HG03097 (cell line): ENCODE results near the gene ATP5MC3.
"Not testable (repeated sequence)": the region's sequence is repeated elsewhere in the genome, so short reads cannot be mapped to it uniquely, and the experiment has no call there.

Source experiments
- ATAC-seq: cut with Tn5 transposase; IDR thresholded peaks from one replicate; pipeline ENCODE4 v1.9.1; 2021; ENCODE audit not compliant: unreplicated experiment, low FRiP score

The ATP5MC3 gene

DNA sequence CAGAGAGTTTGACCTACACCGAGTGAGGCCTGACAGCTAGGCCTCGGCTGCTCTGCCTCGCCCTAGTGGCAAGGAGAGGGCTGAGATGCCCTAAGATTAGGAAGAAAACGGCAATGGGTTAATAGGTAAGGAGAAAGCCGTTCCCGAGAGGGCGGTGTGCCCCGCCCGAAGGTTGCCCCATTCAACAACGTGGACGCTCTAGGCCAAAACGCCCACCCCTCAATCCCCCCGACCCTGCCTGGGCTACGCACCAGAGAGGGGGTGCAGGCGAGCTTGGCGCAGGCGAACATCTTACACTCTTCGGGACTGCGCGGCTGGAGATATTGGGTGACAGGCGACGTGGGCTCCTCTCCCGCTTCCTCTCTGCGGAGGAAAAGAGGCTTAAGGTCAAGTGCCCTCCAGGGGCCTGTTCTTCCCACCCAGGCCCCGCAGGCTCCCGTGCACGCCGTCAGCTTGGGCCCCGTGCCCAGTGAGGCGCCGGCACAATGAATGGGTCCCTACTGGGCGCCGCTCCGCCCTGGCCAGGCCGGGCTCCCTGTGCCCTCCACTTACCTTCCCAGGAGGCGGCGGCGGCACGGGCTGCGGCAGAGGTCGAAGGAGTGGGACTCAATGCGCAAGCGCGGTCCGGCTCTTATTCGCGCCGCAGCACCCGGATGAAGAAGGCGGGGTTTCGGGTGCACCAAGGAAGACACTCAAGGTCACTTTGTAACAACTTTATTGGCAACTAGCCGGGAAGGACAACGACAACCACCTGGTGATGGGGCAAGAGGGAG, at the start of gene ATP5MC3:
Gene ATP5MC3, minus strand, starts transcription at position 607 of the 773 bp plus-strand sequence. Its CDS starts 317 bp downstream, at position 290.
- ATAC-seq = peak; percentile 88

DNA sequence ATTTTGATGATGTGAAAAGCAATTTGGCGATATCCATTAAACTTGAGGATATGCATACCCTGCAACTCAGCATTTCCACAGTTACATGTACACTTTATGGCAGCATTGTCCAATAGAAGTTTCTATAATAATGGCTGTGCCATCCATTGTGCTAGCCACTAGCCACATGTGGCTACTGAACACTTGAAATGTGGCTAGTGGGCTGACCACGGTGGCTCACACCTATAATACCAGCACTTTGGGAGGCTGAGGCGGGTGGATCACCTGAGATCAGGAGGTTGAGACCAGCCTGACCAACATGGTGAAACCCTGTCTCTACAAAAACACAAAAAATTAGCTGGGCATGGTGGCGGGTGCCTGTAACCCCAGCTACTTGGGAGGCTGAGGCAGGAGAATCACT, 47.1 kb upstream of the ATP5MC3 start:
- ATAC-seq = not testable (repeated sequence)

DNA sequence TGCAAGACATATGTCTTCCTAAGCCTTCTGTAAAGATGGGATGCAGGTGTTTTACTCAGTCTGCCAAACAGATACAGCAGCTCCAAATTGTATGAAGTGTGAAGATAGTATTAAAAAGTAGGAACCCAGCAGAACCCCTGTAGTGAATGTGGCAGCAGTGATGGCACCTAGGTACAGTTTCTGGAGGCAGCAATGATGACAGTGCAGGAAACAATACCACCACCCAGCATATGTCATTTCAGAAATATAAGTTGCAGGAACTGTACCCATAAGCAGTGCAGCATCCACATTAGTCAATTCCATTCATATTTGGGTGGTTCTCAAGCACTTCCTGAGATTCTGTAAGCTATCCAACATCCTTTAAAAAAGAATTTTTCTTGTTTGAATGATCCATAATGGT, 46.7 kb upstream of the ATP5MC3 start:
- no peak for ATAC-seq

DNA sequence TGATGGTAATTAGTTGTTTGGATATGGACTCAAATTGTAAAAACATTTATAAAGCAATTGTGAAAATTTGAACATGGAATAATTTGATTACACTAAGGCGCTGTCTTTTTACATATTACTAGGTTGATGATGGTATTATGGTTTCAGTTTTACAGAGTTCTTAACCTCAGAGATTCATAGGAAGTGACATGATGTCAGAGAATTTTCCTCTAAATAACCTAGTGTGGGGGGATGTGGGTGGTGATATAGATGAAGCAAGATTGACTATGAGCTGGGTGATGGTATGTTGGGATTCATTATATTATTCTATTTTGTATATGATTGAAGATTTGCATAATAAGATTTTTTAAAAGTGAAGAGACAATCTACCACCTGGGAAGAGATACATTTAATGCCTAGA, 45.9 kb upstream of the ATP5MC3 start:
- ATAC-seq = no peak

DNA sequence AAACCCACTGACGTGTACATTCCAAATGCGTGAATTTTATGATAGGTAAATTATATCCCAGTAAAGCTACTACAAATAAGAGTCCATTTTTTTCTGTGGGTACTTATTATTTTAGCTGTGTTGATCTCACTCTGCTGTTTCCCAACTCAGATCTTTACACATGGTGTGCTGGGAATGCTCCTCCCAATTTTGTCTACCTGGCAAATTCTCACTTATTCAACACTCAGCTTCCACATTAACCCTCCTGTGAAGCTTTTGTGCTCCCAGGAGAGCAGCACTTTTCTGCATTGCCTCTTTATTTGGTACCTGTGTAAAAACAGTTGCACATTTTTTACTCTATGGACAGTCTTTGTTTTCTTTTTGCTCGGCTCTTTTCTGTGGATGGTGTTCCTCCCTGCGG, 38.6 kb upstream of the ATP5MC3 start:
- no peak for ATAC-seq

DNA sequence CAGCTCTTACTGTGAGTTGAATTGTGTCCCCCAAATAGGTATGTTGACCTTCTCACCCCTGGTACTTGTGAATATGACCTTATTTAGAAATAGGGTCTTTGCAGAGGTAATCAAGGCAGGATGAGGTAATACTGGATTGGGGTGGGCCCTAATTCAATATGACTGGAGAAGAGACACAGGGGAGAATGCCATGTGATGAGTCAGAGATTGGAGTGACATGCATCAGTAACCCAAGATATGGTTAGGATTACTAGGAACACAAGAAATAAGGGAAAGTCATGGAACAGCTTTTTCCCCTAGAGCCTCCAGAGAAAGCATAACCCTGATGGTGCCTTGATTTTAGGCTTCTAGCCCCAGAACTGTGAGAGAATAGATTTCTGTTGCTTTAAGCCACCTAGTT, 37.0 kb upstream of the ATP5MC3 start:
- no peak for ATAC-seq

DNA sequence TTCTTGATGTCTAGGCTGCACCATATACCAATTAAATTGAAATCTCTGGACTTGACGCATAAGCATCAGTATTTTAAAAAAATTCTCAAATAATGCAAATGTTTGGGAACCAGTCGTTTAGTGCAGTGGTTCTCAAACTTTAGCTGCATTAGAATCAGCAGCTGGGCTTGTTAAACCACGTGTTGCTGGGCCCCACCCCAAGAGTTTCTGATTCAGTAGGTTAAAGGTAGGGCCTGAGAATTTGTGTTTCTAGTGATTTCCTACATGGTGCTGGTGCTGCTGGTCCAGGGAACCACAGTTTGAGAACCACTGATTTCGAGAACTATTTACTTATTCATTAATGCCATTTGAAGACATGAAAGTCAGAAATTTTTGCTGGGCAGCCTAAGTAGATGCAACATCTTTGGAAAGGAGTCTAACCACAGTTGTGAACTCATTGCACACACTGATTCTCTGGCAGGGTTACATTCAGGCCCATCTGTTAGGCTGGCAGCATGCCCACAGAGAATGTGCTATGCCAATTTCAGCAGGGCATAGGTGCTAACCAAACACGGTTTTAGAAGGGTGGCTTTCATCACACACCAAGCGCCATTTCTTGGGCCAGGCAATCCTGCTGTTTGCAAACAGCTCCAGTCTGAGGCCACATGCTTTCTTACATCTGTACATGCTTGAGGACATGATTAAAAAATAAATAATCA, 26.4 kb upstream of the ATP5MC3 start:
- no peak for ATAC-seq

DNA sequence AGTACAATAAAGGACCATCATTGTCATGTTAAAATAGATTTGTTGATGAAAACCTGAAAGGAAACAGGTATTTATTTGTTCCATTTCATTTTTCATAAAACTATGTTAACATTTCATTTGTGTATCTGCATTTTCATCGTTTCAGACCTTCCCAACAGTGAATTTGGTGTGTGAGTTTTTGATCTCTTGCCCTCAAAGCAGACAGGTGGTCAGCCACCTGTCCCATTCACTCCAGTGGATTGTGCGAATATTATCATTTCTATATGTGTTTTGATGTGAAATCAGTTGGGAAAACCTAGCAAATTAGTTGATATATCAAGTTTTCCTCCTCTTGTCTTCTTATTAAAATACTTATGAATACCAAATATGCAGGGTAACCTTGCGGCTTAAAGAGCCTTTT, 25.4 kb upstream of the ATP5MC3 start:
- ATAC-seq = no peak

DNA sequence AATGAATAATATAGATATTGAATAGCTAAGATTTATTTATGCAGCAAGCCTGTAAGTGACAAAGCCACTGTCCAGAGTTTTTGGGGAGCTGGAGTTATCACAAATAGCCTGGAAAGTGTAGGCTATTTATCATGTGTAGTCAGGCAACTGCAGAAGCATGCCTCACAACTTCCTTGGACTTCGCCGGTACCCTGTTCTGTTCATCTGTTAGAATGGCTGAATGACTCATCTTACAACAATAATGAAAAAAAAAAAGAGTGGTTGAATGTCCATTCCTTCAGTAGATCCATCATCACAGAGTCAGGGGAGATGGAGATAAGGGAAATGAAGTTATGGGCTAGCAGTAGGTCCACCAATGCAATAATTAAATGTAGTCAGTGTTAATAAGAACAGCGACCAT, 24.0 kb upstream of the ATP5MC3 start:
- no peak for ATAC-seq

DNA sequence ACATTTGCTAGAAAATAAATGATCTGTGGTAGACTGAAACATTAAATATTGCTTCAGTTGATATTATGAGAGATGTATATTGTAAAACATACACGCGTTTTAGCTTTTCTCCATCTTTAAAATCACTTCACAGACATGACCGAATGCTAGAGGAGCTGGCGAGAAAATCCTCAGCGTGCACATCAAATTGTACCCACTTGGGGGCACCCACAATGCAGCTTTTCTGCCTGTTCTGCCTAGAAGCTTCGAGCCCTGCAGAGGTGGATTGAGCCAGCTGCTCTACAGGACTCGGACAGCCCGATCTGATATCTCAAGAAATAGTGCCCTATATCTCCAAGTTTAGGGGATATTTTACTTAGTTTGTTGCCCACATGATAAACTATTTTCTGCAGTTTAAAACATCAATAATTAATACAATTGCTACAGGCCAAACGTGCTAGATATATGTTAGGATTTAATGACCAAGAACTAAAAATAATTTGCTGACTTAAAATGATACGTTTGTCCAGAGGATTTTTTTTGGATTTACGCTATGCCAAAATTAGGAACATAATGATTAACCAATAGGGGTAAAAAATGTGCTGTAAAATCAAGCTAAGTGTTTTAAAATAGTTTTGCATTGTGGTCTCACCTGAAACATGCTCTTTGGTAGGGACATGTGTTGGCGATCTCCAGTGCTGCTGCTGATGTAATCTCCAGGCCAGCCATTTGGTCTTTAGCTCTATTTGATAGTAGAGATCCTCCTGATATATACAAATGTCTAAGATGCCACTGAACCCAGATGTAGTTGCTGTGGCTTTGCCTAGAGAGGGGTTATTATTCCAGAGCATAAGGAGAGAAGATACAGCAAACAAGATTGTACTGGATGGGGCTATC, 22.3 kb upstream of the ATP5MC3 start:
- ATAC-seq = no peak

DNA sequence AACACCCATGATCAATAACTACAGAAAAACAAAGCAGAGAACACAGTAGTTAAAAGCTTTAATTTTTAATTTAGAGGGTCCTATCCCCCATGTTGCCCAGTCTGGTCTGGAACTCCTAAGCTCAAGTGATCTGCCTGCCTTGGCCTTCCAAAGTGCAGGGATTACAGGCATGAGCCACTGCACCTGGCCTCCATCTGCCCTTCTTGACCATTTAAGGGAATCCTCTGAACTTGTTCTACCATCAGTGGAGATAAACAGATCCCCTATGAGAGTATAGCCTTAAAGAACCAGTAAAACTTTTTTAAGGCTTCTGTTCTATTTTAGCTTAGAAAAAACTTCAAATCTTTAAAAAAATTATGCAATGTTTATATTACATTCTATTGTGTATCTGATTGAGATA, 13.5 kb upstream of the ATP5MC3 start:
- ATAC-seq = no peak

DNA sequence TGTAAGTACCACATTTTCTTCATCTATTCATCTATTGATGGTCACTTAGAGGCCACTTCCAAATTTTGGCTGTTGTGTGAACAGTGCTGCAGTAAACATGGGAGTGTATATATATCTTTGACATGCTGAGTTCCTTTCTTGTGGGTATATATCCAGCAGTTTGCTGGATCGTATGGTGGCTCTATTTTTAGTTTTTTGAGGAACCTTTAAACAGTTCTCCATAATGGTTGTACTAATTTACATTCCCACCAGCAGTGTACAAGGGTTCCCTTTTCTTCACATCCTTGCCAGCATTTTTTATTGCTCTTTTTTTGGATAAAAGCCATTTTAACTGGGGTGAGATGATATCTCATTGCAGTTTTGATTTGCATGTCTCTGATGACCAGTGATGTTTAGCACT, 7.3 kb upstream of the ATP5MC3 start:
- no peak for ATAC-seq

DNA sequence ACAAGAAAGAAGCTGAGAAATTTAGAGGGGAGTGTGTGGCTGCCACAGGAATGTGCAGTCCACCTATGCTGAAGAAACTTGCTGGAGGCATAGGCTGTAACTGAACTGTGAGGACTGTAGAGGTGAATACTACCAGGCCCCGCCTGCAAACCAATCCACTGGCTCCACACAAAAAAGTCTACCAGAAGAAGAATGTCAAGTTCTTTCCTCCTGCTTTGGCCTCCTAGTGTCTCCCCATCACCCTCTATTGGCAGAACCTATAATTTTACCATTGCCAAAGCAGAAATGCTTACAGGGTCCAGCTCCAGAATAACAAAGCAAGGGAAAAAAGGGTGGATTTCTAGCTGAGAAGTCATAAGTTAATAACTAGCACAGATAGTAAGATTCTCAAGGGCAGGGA, 5.9 kb upstream of the ATP5MC3 start:
- ATAC-seq = peak; percentile 39

DNA sequence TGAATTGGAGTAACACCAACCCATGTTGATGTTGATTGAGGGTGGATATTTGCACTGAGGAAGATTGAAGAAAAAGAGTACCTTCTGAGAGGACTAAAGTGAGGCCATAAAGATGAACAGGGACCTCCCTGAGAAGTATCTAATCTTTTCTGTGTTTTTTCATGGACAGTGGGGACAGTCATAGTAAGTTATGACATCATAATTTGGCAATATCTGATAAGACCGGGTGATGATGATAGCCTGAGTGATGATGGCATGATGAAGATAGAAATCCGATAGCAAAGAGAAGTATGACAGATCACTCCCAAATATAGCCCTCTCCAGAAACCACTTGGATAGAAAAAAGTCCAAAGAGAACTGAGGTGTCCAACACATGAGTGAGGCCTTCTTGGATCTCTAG, 2.2 kb upstream of the ATP5MC3 start:
- no peak for ATAC-seq

DNA sequence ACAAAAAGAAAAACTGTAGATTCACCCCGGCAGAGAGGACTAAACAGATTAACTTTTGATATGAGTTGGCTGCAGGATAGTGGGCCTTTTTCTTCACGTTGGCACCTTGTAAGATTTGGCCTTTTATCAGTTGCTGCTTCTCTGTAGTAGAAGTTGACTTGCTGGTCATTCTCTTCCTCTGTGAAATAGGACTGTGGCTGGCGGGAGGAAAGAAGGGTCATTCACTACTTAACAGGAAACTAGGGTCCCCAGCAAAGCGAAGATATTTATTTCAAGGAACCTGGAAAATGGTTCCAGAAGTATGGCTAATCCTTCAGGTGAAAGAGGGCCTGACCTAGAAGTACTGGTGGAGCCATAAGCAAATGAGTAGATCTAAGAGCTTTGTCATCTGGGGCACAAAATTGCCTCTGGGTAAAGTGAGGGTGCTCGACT, 383 bp upstream of the ATP5MC3 start:
- no peak for ATAC-seq

DNA sequence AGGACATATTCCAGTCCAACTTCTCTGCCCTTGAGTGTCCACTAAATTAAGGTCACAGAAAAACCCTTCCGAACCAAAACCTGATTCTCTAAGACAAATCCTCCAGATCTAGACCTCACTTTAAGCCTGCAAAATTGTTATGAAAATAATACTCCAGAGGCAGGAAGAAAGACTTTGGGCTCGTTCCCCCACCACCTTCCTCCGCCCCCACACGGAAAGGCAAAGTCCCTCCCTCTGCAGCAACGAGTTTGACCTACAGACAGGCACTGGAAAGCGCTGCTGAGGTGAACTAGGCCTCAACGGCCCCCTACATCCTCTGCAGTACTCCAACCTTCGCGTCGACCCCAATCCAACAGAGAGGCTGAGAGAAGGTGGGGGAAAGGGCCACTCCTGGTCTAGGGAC, 808 bp downstream of the ATP5MC3 start:
- peak; percentile 53 for ATAC-seq

DNA sequence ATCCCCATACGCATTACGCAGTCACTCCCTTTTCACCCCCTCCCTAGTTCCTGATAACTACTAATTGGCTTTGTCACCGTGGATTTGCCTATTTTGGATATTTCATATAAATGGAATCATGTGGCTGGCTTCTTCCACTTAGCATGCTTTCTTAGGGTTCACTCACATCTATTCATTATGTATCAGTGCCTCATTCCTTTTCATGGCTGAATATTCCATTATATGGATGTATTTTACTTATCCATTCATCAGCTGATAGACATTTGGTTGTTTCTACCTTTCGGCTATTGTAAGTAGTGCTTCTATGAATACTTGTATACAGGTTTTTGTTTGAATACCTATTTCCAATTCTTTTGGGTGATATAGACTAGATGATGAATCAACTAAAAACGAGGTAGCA, 4.9 kb downstream of the ATP5MC3 start:
- no peak for ATAC-seq

DNA sequence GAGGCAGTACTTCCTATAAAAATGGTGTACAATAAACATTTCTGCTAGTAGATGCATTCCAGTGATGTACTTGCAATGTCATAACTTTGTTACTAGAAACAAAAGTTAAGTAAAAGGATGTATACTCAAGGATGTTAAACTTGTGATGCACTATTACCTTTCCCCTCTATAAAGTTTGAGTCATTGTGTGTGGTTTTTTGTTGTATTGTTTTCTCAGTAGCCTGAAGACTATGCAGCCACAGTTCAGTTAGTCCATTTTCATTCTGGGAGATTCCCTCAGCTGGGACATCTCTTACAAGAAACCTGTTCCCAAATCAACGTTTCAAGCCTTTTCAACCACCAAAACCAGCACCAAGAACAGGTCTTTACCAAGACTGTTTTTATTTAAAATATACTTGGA, 5.6 kb downstream of the ATP5MC3 start:
- no peak for ATAC-seq

DNA sequence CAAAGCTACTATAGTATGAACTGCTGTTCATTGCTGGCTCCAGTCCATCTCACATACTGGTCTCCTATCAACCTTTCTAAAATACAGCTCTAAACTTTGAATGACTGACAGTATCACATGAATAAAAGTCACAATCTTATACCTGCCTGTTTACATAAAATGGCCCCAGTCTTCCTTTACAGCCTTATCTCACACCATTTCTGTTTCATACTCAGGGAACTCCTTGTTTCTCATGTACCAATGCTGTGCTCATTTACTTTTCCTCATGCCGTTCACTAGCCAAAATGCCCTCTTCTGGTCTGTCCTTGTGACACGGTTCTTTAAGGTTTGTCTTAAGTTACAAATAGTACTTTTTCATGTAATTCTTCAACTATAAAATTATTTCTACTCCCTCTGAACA, 6.2 kb downstream of the ATP5MC3 start:
- ATAC-seq = no peak

DNA sequence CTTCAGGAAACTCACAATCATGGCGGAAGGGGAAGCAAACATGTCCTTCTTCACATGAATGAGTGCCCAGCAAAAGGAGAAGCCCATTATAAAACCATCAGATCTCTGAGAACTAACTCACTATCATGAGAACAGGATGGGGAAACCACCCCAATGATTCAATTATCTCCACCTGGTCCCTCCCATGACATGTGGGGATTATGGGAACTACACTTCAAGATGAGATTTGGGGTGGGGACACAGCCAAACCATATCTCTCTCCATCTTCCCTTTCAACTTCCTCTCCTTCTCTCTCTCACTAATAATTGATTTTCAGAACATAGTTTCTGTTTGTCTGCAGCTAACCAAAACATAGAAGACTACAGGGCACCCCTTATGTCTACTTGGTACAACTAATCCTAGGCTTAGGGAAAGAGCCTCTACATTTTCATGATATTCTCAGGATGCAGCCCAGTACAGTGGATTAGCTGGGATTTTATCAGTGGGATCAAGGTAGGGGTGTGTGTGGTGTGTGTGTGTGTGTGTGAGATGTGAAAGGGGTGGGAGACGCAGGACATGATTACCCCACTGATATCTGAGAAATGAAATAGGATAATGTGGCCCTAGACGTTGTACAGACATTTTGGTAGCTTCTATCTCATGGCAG, 10.7 kb downstream of the ATP5MC3 start:
- no peak for ATAC-seq

DNA sequence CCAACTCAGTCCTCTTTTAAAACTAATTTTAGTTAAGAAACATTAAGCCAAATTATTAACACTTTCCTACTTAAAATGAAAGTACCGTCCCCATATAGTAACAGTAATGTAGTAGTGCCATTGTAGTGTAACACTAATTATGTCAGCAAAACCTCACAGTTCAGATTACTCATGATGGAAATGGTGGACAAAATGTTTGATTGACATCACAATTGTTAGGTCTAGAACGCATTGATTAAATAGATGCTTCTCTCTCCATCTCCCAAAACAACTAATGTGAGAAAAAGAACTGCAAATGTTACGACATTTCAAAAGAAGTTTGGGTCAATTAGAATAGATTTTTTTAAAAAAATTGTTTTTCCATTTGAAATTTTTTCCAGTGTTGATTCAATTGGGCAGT, 12.3 kb downstream of the ATP5MC3 start:
- ATAC-seq = no peak
